Epithelial cell of esophagus (primary cell): Measurements from ENCODE around the gene SND1.

Source experiments
- DNase-seq: peaks from one replicate; pipeline ENCODE4 v3.0.0; 2010; ENCODE audit warnings: low read depth
- H3K4me3 ChIP-seq: 2 replicates; pipeline ENCODE4 v1.5.1; 2011; ENCODE audit warnings: mild to moderate bottlenecking, low read length, control low read depth
- TF ChIP-seq, protein P1 (sequence below): IDR thresholded peaks from 2 replicates; pipeline ENCODE4 v1.5.1; 2011; ENCODE audit warnings: low read depth, mild to moderate bottlenecking, low read length, control low read depth, inconsistent platforms; ENCODE audit not compliant: insufficient read depth; ENCODE audit errors: missing control alignments

SND1 gene

DNA sequence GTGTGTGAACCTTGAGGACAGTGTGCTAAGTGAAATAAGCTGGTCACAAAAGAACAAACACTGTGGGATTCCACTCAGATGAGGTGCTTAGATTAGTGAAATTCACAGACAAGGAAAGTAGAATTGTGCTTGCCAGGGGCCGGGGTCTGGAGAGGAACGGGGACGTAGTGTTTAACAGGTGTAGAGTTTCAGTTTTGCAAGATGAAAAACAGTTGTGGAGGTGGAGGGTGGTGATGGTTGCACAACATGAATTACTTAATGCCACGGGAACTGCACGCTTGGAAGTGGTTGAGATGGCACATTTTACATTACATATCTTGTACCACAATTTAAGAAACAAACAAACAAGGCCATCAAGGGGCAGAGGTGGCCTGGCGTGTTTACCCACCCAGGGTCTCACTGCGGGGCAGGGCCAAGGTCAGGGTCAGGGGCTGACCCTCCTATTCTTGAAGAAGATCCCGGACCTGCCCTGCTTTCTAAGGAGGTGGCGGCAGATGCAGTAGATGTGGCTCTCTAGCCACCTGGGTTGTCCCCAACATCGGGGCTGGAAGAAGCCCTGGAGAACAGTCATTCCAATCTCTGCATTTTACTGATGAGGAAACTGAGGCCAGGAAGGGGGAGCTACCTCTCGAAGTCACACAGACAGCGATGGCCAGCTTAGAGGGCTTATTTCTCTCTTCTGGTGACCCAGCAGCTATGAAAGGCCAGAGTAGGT lies 470.7 kb downstream of the SND1 start:
- TF ChIP-seq, protein P1, sequence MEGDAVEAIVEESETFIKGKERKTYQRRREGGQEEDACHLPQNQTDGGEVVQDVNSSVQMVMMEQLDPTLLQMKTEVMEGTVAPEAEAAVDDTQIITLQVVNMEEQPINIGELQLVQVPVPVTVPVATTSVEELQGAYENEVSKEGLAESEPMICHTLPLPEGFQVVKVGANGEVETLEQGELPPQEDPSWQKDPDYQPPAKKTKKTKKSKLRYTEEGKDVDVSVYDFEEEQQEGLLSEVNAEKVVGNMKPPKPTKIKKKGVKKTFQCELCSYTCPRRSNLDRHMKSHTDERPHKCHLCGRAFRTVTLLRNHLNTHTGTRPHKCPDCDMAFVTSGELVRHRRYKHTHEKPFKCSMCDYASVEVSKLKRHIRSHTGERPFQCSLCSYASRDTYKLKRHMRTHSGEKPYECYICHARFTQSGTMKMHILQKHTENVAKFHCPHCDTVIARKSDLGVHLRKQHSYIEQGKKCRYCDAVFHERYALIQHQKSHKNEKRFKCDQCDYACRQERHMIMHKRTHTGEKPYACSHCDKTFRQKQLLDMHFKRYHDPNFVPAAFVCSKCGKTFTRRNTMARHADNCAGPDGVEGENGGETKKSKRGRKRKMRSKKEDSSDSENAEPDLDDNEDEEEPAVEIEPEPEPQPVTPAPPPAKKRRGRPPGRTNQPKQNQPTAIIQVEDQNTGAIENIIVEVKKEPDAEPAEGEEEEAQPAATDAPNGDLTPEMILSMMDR: no peak
- peak; percentile 70 for DNase-seq
- H3K4me3 ChIP-seq: no peak overlapping the region

DNA sequence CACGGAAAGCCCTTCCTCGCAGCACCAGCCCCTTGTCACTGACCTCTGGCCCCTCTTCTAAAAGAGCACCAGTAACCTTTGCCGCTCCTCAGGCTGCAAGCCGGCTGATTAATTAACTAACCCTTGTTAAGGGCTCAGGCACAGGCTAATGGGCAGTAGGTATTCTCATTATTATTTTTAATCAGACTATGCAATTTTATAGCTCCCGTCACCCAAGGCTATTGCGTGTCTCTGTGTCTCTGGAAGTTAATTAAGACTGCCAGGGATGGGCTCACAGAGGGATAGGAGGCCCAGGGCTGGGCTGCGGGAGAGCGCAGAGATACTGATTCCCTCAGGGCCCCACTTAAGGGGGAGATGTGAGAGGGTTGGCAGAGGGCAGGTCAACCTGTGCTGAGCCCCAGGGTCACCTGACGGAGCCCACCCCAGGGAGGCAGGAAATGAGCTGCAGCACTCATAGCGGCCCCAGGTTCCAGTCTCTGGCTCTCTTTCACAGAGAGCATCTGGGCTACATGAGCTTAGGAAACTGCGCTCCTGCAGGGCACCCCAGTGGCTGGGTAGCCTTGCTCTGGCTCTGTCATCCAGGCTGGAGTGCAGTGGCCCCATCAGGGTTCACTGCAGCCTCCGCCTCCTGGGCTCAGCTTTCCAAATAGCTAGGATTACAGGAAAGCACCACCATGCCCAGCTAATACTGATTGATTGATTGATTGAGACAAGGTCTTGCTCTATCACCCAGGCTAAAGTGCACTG lies 471.5 kb downstream of the SND1 start:
- TF ChIP-seq, protein P1: no peak
- H3K4me3 ChIP-seq: no peak overlapping the region
- no peak for DNase-seq

DNA sequence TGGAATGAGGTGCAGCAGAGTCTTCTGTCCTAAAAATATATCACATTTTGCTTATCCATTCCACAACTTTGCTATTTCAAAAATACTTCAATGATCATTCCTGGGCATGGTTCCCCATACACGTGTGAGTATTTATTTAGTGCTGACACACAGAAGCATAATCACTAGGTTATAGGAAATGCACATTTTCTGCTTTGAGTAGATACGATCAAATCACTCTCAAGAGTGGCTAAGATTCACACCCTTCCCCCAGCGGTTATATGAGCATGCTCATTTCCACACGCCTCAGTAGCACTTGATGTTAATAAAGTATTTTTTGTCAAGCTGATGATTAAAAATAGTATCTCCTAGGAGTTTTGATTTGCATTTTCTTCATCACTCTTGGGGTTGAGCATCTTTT lies 472.8 kb downstream of the SND1 start:
- DNase-seq: no peak
- no peak overlapping the region for H3K4me3 ChIP-seq
- TF ChIP-seq, protein P1: no peak

DNA sequence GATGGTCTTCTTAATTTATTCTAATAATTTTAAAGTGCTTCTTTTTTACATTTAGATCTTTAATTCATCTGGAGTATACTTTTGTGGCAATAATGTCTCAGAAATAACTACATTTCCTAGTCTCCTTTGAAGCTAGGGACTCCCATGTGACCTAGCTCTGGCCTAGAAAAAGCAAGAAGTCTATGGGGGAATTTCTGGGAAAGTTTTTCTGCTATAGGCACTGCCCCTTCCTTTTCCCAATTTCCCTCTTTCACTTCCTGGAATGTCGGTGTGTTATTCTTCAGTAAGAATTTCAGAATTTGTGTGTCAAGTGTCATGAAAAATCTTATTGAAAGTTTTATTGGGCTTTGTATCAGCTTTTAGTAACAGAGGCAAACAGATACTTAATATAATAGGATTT lies 473.8 kb downstream of the SND1 start:
- DNase-seq: no peak
- no peak overlapping the region for H3K4me3 ChIP-seq
- TF ChIP-seq, protein P1: no peak

DNA sequence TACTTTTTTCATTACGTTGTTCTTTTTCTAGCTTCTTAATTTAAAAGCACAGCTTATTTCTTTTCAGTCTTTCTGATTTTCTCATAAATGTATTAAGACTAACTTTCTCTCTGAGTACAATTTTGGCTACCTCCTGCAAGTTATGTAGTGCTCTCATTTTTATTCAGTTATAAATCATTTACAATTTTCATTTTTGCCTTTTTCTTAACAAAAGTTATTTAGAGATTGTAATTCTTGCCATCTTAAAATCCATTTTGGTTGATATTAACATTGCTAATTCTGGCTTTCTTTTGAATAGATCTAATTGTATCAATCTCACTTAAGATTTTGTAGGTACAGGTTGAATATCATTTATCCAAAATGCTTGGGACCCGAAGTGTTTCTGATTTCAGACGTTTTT lies 476.4 kb downstream of the SND1 start:
- no peak overlapping the region for H3K4me3 ChIP-seq
- DNase-seq: no peak
- TF ChIP-seq, protein P1: no peak

DNA sequence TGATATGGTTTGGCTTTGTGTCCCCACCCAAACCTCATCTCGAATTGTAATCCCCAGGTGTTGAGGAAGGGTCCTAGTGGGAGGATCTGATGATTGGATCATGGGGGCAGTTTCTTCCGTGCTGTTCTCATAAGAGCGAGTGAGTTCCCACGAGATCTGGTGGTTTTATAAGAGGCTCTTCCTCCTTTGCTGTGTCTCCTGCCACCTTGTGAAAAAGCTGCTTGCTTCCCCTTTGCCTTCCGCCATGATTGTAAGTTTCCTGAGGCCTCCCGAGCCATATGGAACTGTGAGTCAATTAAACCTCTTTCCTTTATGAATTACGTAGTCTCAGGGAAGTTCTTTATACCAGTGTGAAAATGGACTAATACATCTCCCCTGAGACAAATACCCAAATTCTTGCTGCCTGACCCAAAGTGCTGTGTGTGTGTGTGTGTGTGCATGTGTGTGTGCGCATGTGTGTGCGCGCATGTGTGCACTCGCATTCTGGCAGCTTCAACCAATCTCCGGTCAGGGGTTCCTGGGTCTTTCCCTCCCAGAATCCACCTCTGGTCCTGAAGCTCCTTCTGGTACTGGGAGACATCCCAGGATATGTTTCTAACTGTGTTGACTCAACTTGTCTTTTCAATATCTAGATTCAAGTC lies 477.4 kb downstream of the SND1 start:
- no peak for DNase-seq
- TF ChIP-seq, protein P1: no peak
- no peak overlapping the region for H3K4me3 ChIP-seq
